ENCODE data around the gene UCN.

DNA sequence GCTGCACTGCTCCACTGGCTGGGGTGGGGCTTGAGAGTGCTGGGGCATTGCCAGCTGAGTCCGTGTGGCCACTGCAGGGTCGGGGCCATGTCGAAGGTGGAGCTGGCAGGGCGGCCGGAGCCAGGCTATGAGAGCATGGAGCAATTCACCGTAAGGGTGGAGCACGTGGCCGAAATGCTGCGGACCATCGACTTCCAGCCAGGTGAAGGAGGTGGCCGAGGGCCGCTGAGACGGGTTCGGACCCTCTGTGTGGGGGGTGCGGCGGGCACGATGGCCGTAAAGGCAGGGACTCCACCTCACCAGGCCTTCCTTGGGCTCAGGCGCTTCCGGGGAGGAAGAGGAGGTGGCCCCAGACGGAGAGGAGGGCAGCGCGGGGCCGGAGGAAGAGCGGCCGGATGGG lies 2.1 kb downstream of the UCN start:
- TF ChIP-seq, protein P1, sequence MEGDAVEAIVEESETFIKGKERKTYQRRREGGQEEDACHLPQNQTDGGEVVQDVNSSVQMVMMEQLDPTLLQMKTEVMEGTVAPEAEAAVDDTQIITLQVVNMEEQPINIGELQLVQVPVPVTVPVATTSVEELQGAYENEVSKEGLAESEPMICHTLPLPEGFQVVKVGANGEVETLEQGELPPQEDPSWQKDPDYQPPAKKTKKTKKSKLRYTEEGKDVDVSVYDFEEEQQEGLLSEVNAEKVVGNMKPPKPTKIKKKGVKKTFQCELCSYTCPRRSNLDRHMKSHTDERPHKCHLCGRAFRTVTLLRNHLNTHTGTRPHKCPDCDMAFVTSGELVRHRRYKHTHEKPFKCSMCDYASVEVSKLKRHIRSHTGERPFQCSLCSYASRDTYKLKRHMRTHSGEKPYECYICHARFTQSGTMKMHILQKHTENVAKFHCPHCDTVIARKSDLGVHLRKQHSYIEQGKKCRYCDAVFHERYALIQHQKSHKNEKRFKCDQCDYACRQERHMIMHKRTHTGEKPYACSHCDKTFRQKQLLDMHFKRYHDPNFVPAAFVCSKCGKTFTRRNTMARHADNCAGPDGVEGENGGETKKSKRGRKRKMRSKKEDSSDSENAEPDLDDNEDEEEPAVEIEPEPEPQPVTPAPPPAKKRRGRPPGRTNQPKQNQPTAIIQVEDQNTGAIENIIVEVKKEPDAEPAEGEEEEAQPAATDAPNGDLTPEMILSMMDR (IDR thresholded peaks at IDR 0.05; ENCODE audit: low read depth, low read length, missing input control), result no peak
- TF ChIP-seq, protein P2, sequence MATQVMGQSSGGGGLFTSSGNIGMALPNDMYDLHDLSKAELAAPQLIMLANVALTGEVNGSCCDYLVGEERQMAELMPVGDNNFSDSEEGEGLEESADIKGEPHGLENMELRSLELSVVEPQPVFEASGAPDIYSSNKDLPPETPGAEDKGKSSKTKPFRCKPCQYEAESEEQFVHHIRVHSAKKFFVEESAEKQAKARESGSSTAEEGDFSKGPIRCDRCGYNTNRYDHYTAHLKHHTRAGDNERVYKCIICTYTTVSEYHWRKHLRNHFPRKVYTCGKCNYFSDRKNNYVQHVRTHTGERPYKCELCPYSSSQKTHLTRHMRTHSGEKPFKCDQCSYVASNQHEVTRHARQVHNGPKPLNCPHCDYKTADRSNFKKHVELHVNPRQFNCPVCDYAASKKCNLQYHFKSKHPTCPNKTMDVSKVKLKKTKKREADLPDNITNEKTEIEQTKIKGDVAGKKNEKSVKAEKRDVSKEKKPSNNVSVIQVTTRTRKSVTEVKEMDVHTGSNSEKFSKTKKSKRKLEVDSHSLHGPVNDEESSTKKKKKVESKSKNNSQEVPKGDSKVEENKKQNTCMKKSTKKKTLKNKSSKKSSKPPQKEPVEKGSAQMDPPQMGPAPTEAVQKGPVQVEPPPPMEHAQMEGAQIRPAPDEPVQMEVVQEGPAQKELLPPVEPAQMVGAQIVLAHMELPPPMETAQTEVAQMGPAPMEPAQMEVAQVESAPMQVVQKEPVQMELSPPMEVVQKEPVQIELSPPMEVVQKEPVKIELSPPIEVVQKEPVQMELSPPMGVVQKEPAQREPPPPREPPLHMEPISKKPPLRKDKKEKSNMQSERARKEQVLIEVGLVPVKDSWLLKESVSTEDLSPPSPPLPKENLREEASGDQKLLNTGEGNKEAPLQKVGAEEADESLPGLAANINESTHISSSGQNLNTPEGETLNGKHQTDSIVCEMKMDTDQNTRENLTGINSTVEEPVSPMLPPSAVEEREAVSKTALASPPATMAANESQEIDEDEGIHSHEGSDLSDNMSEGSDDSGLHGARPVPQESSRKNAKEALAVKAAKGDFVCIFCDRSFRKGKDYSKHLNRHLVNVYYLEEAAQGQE (IDR thresholded peaks at IDR 0.05), result no peak
- TF ChIP-seq ATF3 (IDR thresholded peaks at IDR 0.05), result no peak
- no peak for TF ChIP-seq RXRA (IDR thresholded peaks at IDR 0.05)
- no peak for TF ChIP-seq GABPA (IDR thresholded peaks at IDR 0.05 in 1 of 2, conservative IDR thresholded peaks at IDR 0.05 in 1 of 2)
- no peak for TF ChIP-seq SP1 (IDR thresholded peaks at IDR 0.05)

All from liver (tissue), 3 donors.